ENCODE data around the gene CC2D1B.

Gene CC2D1B, protein sequence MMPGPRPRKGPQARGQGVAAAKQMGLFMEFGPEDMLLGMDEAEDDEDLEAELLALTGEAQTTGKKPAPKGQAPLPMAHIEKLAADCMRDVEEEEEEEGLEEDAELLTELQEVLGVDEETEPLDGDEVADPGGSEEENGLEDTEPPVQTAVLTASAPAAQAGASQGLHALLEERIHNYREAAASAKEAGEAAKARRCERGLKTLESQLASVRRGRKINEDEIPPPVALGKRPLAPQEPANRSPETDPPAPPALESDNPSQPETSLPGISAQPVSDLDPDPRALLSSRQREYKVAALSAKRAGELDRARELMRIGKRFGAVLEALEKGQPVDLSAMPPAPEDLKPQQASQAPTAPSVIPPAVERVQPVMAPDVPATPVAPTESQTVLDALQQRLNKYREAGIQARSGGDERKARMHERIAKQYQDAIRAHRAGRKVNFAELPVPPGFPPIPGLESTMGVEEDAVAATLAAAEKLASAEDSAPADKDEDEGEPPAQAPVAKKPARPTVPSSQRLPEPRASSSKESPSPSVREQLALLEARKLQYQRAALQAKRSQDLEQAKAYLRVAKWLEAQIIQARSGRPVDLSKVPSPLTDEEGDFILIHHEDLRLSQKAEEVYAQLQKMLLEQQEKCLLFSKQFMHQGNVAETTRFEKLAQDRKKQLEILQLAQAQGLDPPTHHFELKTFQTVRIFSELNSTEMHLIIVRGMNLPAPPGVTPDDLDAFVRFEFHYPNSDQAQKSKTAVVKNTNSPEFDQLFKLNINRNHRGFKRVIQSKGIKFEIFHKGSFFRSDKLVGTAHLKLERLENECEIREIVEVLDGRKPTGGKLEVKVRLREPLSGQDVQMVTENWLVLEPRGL

GRCh38 chr1:52365746-52366516 is at the start of gene CC2D1B:
CC2D1B (minus strand) TSS chr1:52366205; CDS start chr1:52364620, 1,585 bp downstream.
- H3K27ac ChIP-seq (ENCODE audit: low read length) = peak within 1 kb of the TSS; percentile 72
- TF ChIP-seq EZH2phosphoT487 (IDR thresholded peaks at IDR 0.05; ENCODE audit: low read depth) = no peak
- TF ChIP-seq, protein P1, sequence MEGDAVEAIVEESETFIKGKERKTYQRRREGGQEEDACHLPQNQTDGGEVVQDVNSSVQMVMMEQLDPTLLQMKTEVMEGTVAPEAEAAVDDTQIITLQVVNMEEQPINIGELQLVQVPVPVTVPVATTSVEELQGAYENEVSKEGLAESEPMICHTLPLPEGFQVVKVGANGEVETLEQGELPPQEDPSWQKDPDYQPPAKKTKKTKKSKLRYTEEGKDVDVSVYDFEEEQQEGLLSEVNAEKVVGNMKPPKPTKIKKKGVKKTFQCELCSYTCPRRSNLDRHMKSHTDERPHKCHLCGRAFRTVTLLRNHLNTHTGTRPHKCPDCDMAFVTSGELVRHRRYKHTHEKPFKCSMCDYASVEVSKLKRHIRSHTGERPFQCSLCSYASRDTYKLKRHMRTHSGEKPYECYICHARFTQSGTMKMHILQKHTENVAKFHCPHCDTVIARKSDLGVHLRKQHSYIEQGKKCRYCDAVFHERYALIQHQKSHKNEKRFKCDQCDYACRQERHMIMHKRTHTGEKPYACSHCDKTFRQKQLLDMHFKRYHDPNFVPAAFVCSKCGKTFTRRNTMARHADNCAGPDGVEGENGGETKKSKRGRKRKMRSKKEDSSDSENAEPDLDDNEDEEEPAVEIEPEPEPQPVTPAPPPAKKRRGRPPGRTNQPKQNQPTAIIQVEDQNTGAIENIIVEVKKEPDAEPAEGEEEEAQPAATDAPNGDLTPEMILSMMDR (IDR thresholded peaks at IDR 0.05; ENCODE audit: low read depth, low read length) = no peak
- peak within 1 kb of the TSS; percentile 95 for H3K9ac ChIP-seq (ENCODE audit: low read length)
- H3K36me3 ChIP-seq (replicated peaks; ENCODE audit: low read depth, low read length) = peaks cover 3% of the 10 kb centered on the region
- no peaks in the 10 kb centered on the region for H3K9me3 ChIP-seq (ENCODE audit: insufficient read depth, low read length)
- H3K4me3 ChIP-seq (ENCODE audit: low read length) = peak within 1 kb of the TSS; percentile 98
- no peaks in the 10 kb centered on the region for H3K27me3 ChIP-seq (ENCODE audit: low read depth, low read length)
- H3K4me2 ChIP-seq (ENCODE audit: low read length) = peak within 1 kb of the TSS; percentile 91
- peaks cover 8% of the 10 kb centered on the region for H3K4me1 ChIP-seq (ENCODE audit: low read length)
- peaks cover 16% of the 10 kb centered on the region for H3K79me2 ChIP-seq (ENCODE audit: low read length)
- peak within 1 kb of the TSS; percentile 91 for H2AFZ ChIP-seq (ENCODE audit: low read depth, low read length)
- H4K20me1 ChIP-seq (ENCODE audit: insufficient read depth, low read length) = no peaks in the 10 kb centered on the region

- Histone ChIP-seq H3K27me3 (ENCODE audit: low read depth, low read length) (no peaks in the 10 kb centered on the region), H3K36me3 (replicated peaks; ENCODE audit: low read depth, low read length) (peaks cover 48% of the 10 kb centered on the region), H3K4me2 (ENCODE audit: low read length) (no peak overlapping the region), H4K20me1 (ENCODE audit: insufficient read depth, low read length) (no peaks in the 10 kb centered on the region), H3K79me2 (ENCODE audit: low read length) (no peaks in the 10 kb centered on the region), H3K4me3 (ENCODE audit: low read length) (no peak overlapping the region), H3K9ac (ENCODE audit: low read length) (no peak overlapping the region), H3K27ac (ENCODE audit: low read length) (no peak overlapping the region), H3K9me3 (ENCODE audit: insufficient read depth, low read length) (no peaks in the 10 kb centered on the region), H2AFZ (ENCODE audit: low read depth, low read length) (no peak overlapping the region), H3K4me1 (ENCODE audit: low read length) (peaks cover 8% of the 10 kb centered on the region)
- TF ChIP-seq EZH2phosphoT487 (IDR thresholded peaks at IDR 0.05; ENCODE audit: low read depth) = no peak
Observed at GRCh38 chr1:52414942-52415341, 48.9 kb upstream of the CC2D1B start.

DNA sequence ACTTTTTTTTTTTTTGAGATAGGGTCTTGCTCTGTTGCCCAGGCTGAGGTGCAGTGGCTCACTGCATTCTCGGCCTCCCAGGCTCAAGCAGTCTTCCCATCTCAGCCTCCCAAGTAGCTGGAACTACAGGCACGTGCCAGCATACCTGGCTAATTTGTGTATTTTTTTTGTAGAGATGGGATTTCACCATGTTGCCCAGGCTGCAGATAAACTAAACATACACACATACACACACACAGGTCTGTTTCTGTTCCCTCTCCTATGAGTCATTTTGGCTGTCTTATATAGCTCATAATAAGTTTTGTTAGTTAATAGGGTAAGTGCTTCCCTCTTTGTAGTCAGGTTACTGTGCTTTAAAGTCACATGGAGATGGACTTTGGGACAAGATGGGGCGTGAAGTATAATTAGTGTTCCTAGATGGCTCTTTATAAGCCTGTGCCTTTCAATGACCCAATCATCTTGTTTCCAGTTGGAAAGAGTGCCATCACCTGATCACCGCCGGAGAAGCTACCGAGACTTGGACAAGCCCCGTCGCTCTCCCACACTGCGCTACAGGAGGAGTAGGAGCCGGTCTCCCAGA is 47.5 kb upstream of the CC2D1B start:
- Histone ChIP-seq H3K9me3 (ENCODE audit: insufficient read depth, low read length) (no peaks in the 10 kb centered on the region), H3K4me1 (ENCODE audit: low read length) (peaks cover 8% of the 10 kb centered on the region), H4K20me1 (ENCODE audit: insufficient read depth, low read length) (no peaks in the 10 kb centered on the region), H3K27ac (ENCODE audit: low read length) (no peak overlapping the region; the same call in 1 of the 2 replicates), H3K36me3 (replicated peaks; ENCODE audit: low read depth, low read length) (peaks cover 50% of the 10 kb centered on the region), H3K9ac (ENCODE audit: low read length) (no peak overlapping the region), H3K4me2 (ENCODE audit: low read length) (no peak overlapping the region), H3K79me2 (ENCODE audit: low read length) (no peaks in the 10 kb centered on the region), H3K27me3 (ENCODE audit: low read depth, low read length) (no peaks in the 10 kb centered on the region), H3K4me3 (ENCODE audit: low read length) (no peak overlapping the region), H2AFZ (ENCODE audit: low read depth, low read length) (no peak overlapping the region)
- TF ChIP-seq EZH2phosphoT487 (IDR thresholded peaks at IDR 0.05; ENCODE audit: low read depth) = no peak
- TF ChIP-seq, protein P1 (IDR thresholded peaks at IDR 0.05; ENCODE audit: low read depth, low read length) = no peak

- no peaks in the 10 kb centered on the region for H3K9me3 ChIP-seq (ENCODE audit: insufficient read depth, low read length)
- H3K79me2 ChIP-seq (ENCODE audit: low read length) = peaks cover 62% of the 10 kb centered on the region
- peak overlapping the region; percentile 86 for H3K4me3 ChIP-seq (ENCODE audit: low read length)
- peaks cover 17% of the 10 kb centered on the region for H3K4me1 ChIP-seq (ENCODE audit: low read length)
- H4K20me1 ChIP-seq (ENCODE audit: insufficient read depth, low read length) = no peaks in the 10 kb centered on the region
- H3K9ac ChIP-seq (ENCODE audit: low read length) = peak overlapping the region; percentile 90
- no peak overlapping the region for H2AFZ ChIP-seq (ENCODE audit: low read depth, low read length)
- peaks cover 44% of the 10 kb centered on the region for H3K36me3 ChIP-seq (replicated peaks; ENCODE audit: low read depth, low read length)
- H3K27me3 ChIP-seq (ENCODE audit: low read depth, low read length) = no peaks in the 10 kb centered on the region
- H3K4me2 ChIP-seq (ENCODE audit: low read length) = peak overlapping the region; percentile 59
- TF ChIP-seq, protein P1 (IDR thresholded peaks at IDR 0.05; ENCODE audit: low read depth, low read length) = no peak
- TF ChIP-seq EZH2phosphoT487 (IDR thresholded peaks at IDR 0.05; ENCODE audit: low read depth) = no peak
- peak overlapping the region; percentile 70 for H3K27ac ChIP-seq (ENCODE audit: low read length)
Observed at GRCh38 chr1:52404975-52405338, 39.0 kb upstream of the CC2D1B start.

Data from OCI-LY3 (cell line).